Activated CD4-positive, alpha-beta T cell treated with anti-CD3 and anti-CD28 coated beads, Interleukin-2, amount 10 ng/mL, durations not matched to agents 7 days and 5 days (primary cell): ENCODE measurements around the gene KANSL1. TPM values are rescaled to one million over a fixed set of nuclear protein-coding genes. Genes with fewer than 3 reads are reported as not detected.

Experiments used
- CTCF ChIA-PET: fragments of 350-600 bp; sonication (Branson Sonifier 250); formaldehyde crosslinking; loops from one replicate; lab custom pipeline; 2021; ENCODE audit warnings: antibody characterized with exemption; lab: Charles Lee
- POLR2A ChIA-PET: fragments of 350-600 bp; sonication (Branson Sonifier 250); formaldehyde crosslinking; loops from one replicate; lab custom pipeline; 2021; ENCODE audit warnings: antibody characterized with exemption; lab: Charles Lee
- DNase-seq: peaks from one replicate; pipeline ENCODE4 v3.0.0-alpha.2; 2020
- H3K27ac Mint-ChIP-seq: one replicate; pipeline ENCODE4 v1.8.0; 2021; ENCODE audit warnings: mild to moderate bottlenecking, moderate library complexity, mixed read lengths
- H3K27me3 Mint-ChIP-seq: one replicate; pipeline ENCODE4 v1.8.0; 2021; ENCODE audit warnings: mixed read lengths
- H3K36me3 Mint-ChIP-seq: one replicate; pipeline ENCODE4 v1.8.0; 2021; ENCODE audit warnings: low read depth, mixed read lengths
- H3K4me1 Mint-ChIP-seq: one replicate; pipeline ENCODE4 v1.8.0; 2021; ENCODE audit warnings: mixed read lengths
- H3K4me3 Mint-ChIP-seq: one replicate; pipeline ENCODE4 v1.8.0; 2021; ENCODE audit warnings: mild to moderate bottlenecking, moderate library complexity, mixed read lengths
- H3K9me3 Mint-ChIP-seq: one replicate; pipeline ENCODE4 v1.8.0; 2021; ENCODE audit warnings: mixed read lengths
- total RNA-seq, 2 experiments: library from RNA; stranded (reverse); gene quantifications; one replicate each; pipeline ENCODE4 v1.2.3, GENCODE V29; 2021

Gene KANSL1
- total RNA-seq, 2 experiments from 2014 or later: 85.7 to 97.7 TPM

DNA sequence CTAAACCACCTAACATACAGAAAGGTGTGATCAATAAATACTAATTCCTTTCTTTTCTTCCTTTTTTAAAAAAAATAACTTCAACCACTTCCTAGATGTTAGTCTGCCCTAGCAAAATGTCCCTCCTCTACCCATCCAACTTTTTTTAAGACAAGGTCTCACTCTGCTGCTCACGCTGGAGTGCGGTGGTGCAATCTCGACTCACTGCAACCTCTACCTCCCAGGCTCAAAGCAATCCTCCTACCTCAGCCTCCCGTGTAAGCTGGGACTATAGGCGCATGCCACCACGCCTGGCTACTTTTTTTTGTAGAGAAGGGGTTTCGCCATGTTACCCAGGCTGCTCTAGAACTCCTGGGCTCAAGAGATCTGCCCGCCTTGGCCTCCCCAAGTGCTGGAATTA, 33.1 kb downstream of the KANSL1 start:
- CTCF ChIA-PET: interaction anchor here (0.8 to 1.6 kb wide), 5 partner anchors 9 to 33 kb away, joined by 3 to 4 read pairs (median 3); partner anchors contain the start of gene KANSL1
- Mint-ChIP-seq H3K27ac (no peak overlapping the region), H3K36me3 (peaks cover 42% of the 10 kb centered on the region), H3K27me3 (no peaks in the 10 kb centered on the region), H3K4me3 (no peak overlapping the region), H3K9me3 (no peaks in the 10 kb centered on the region), H3K4me1 (peaks cover 79% of the 10 kb centered on the region)
- DNase-seq: no peak
- POLR2A ChIA-PET: no interaction called here

DNA sequence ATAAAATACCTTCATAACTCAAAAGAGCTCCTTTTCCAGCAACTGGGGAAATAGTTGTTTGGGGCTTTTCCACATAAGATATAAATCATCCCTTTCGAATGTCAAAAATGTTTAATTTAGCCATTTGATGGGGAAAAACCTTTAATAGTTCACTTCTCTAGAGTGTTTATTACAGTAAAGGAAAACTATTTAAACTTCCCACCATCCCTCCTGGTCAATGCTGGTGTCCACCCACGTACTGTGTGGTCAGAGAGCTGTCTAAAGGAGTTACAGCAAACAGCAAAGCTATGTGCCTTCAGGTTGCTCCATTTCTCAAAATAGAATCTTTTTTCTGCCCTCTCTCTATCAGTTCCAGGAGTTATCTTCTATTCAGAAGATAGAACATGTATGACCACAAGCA, 33.5 kb downstream of the KANSL1 start:
- peaks cover 79% of the 10 kb centered on the region for H3K4me1 Mint-ChIP-seq
- no peaks in the 10 kb centered on the region for H3K27me3 Mint-ChIP-seq
- H3K36me3 Mint-ChIP-seq: peaks cover 40% of the 10 kb centered on the region
- CTCF ChIA-PET: interaction anchor here (1.0 to 1.6 kb wide), 6 partner anchors 9 to 27 kb away, joined by 3 to 4 read pairs (median 3); no protein-coding TSS in a partner anchor
- H3K27ac Mint-ChIP-seq: no peak overlapping the region
- POLR2A ChIA-PET: no interaction called here
- no peak overlapping the region for H3K4me3 Mint-ChIP-seq
- no peaks in the 10 kb centered on the region for H3K9me3 Mint-ChIP-seq
- DNase-seq: no peak

DNA sequence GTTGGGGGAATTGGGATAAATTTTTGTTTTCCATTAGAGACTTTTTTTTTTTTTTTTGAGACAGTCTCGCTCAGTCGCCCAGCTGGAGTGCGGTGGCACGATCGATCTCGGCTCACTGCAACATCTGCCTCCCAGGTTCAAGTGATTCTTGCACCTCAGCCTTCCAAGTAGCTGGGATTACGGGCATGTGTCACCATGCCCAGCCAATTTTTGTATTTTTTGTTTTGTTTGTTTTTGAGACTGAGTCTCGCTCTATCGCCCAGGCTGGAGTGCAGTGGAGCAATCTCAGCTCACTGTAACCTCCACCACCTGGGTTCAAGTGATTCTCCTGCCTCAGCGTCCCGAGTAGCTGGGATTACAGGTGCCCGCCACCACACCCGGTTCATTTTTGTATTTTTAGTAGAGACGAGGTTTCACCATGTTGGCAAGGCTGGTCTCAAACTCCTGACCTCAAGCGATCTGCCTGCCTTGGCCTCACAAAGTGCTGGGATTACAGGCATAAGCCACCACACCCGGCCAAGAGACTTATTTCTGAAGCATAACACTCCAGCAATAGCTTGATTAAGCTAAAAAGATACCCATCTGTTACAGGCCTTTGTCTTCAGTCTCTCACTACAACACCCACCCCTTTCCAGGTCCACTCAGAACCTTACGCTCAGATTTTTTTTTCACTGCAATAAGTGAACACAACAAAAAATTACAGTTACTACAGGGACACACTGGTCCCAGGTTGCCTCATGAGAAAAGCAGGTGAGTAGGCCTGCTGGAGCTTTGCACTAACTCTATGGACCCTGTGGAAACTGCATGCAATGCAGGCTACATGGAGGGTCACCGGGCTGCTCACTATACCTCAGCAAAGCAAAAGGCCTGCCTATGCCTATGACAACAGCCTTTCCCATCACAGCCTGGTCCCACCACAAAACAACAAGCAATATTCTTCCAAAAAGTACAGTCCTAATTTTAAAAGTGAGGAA, 34.6 kb downstream of the KANSL1 start:
- Mint-ChIP-seq H3K4me3 (no peak overlapping the region), H3K9me3 (no peaks in the 10 kb centered on the region), H3K27ac (no peak overlapping the region), H3K36me3 (peaks cover 30% of the 10 kb centered on the region), H3K27me3 (no peaks in the 10 kb centered on the region), H3K4me1 (peaks cover 79% of the 10 kb centered on the region)
- CTCF ChIA-PET: interaction anchor here (1.0 to 1.5 kb wide), 4 partner anchors 8 to 28 kb away, joined by 3 to 4 read pairs (median 3); no protein-coding TSS in a partner anchor
- POLR2A ChIA-PET: no interaction called here
- no peak for DNase-seq

DNA sequence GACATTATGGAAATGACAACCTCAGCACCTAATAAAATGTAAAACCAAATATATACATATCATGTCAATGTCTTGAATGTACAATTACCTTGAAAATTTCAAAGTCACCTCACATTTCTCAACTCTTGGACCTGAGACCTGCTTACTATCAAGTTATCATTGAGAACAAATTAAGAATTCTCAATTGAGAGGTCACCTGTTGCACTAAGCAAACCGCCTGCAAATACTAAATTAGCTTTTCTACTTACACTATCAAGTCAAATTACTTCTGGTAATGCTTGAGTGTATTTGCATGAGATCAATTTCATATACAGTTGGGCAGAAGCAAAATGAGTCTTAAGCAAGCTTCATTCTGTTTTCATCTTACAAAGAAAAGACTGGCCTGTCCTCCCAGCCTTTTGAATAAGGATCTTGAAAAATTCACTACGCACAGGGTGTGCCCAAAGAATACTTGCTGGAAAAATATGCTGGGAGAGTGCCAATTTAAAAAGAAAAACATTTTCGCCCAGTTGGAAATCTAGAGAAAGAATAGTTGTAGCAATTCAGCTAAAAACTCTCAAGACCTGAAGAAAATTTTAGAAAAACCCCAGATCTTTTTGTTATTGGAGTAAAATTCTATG, 35.7 kb downstream of the KANSL1 start:
- no peak overlapping the region for H3K4me3 Mint-ChIP-seq
- ChIA-PET CTCF (interaction anchor here (0.6 to 1.3 kb wide), 3 partner anchors 10 to 1185 kb away, joined by 3 to 4 read pairs (median 3); no protein-coding TSS in a partner anchor), POLR2A (no interaction called here)
- DNase-seq: no peak
- H3K4me1 Mint-ChIP-seq: peaks cover 77% of the 10 kb centered on the region
- peak overlapping the region; percentile 9 for H3K27ac Mint-ChIP-seq
- H3K27me3 Mint-ChIP-seq: no peaks in the 10 kb centered on the region
- H3K36me3 Mint-ChIP-seq: peaks cover 23% of the 10 kb centered on the region
- H3K9me3 Mint-ChIP-seq: no peaks in the 10 kb centered on the region

DNA sequence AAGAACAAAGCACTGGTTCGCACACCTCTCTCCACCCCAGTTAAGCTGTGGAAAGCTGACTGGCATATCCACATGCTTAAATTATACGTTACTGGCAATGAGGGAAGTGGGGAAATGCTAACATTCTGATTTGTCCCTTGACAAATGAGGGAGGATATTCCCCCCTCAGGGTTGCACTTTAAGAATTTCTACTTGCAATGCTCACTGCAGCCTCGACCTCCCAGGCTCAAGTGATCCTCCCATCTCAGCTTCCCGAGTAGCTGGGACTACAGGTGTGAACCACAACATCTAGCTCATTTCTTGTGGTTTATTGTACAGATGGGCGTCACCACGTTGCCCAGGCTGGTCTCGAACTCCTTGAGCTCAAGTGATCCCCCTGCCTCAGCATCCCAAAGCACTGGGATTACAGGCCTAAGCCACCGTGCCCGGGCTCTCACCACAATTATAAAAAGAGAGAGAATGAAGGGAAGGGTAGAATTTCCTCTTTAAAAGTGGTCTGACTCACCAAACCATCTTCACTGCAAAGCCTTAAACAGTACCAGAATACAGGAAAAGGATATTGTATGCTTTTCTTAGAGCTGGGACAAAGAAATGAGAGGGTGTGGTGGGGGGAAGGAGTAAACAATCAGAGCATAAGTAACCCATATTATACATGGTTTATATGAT, 38.9 kb downstream of the KANSL1 start:
- Mint-ChIP-seq H3K36me3 (peaks cover 20% of the 10 kb centered on the region), H3K9me3 (no peaks in the 10 kb centered on the region), H3K27ac (peak overlapping the region; percentile 74), H3K4me3 (peak overlapping the region; percentile 31), H3K27me3 (no peaks in the 10 kb centered on the region), H3K4me1 (peaks cover 75% of the 10 kb centered on the region)
- POLR2A ChIA-PET: no interaction called here
- peak; percentile 17 for DNase-seq
- CTCF ChIA-PET: interaction anchor here (0.8 to 2.1 kb wide), 4 partner anchors 9 to 55 kb away, joined by 3 to 11 read pairs (median 4); no protein-coding TSS in a partner anchor

DNA sequence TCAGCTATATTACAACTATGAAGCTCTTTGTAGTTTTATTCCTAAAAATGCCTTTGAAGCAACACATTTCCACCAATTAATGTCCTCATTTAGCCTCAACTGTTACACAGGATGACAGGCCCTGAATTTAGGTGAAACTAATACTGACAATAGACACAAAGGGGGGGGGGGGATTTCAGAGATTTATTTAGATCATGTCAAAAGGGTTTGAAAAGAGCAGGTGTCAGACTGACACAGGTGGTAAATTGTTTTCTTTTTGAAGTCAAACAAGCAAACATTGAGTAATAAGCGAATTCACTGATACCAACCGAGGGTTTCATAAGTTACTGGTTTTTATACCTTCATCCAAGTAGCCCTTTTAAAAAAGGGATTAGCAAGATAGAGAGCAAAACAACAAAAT, 40.8 kb downstream of the KANSL1 start:
- no peak for DNase-seq
- Mint-ChIP-seq H3K27me3 (no peaks in the 10 kb centered on the region), H3K27ac (no peak overlapping the region), H3K4me1 (peaks cover 79% of the 10 kb centered on the region), H3K4me3 (no peak overlapping the region), H3K9me3 (no peaks in the 10 kb centered on the region), H3K36me3 (peaks cover 22% of the 10 kb centered on the region)
- CTCF ChIA-PET: interaction anchor here (1.2 to 2.1 kb wide), 2 partner anchors 9 to 34 kb away, joined by 3 to 6 read pairs; no protein-coding TSS in a partner anchor
- POLR2A ChIA-PET: no interaction called here

DNA sequence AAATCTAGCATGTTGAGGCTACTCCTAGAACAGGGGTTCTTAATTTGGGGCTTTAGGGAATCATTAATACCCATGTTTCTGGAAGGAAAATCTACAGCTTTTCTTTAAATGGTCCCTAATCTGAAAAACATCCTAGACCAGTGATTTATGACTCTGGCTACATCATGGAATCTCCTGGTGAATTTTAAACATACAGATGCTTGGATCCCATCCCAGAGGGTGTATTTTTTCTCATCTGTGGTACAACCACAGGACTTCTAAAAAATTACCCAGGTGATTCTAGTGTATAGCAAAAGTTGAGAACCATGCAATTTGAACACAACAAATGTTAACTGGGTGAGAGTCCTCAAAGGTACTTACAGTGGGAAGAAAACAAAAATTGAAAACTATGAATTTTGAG, 41.5 kb downstream of the KANSL1 start:
- no peaks in the 10 kb centered on the region for H3K27me3 Mint-ChIP-seq
- no peak for DNase-seq
- H3K36me3 Mint-ChIP-seq: peaks cover 19% of the 10 kb centered on the region
- no peak overlapping the region for H3K4me3 Mint-ChIP-seq
- CTCF ChIA-PET: interaction anchor here (1.2 to 2.1 kb wide), 2 partner anchors 8 to 35 kb away, joined by 3 to 6 read pairs; no protein-coding TSS in a partner anchor
- no peaks in the 10 kb centered on the region for H3K9me3 Mint-ChIP-seq
- POLR2A ChIA-PET: no interaction called here
- H3K4me1 Mint-ChIP-seq: peaks cover 79% of the 10 kb centered on the region
- no peak overlapping the region for H3K27ac Mint-ChIP-seq

DNA sequence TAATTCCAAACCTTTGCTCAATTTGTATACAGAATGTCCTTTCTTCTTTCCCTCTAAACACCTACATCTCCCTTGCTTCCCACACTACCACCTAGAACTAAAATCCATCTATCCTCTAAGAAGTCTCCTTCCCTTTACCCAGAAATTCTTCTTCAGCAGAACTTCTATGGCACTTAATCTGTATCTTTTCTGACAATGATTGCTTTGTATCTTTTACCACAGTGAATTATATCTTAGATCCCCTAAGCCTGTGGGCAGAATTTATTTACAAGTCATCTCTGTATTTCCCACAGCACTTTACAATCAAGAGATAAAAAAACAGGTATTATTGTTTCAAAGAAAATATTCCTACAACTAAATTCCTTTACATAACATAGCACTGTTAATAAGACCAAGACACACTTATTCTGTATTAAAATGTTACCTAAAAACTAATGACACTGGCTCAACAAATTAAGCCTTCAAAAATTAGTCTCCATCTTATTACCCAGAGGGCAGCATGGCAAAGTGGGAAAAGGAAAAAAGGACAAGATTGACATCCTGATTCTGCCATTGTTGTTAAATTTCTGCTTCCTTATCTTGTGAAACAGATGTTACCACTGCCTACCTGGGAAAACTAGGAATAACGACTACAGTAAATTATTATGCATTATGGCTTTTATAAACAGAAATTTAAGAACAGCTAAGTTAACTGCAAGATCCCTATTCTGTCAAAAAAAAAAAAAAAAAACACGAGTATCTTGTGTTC, 42.8 kb downstream of the KANSL1 start:
- Mint-ChIP-seq H3K9me3 (no peaks in the 10 kb centered on the region), H3K27ac (no peak overlapping the region), H3K27me3 (no peaks in the 10 kb centered on the region), H3K4me3 (no peak overlapping the region), H3K4me1 (peaks cover 76% of the 10 kb centered on the region), H3K36me3 (peaks cover 15% of the 10 kb centered on the region)
- ChIA-PET CTCF (interaction anchor here (0.6 to 2.1 kb wide), 3 partner anchors 9 to 44 kb away, joined by 3 to 6 read pairs (median 4); no protein-coding TSS in a partner anchor), POLR2A (no interaction called here)
- no peak for DNase-seq

DNA sequence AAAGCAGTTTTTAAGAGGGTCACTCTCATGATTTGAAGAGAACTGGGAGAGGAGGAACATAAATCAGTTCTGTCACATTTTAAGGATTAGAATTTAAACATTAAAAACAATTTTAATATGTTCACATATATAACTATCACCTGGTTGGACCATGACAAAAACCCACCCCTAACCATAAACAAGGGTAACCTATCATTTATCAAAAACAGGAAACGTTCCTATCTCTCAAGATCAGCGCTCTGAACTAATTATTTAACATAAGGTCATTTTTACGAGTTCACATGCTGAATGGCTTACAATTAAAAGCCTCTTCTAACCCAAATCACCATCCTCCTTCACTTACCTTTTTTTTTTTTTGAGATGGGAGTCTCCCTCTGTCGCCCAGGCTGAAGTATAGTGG, 45.0 kb downstream of the KANSL1 start:
- CTCF ChIA-PET: interaction anchor here (0.8 to 1.0 kb wide), 2 partner anchors 9 to 37 kb away, joined by 3 read pairs; no protein-coding TSS in a partner anchor
- peak overlapping the region; percentile 7 for H3K27ac Mint-ChIP-seq
- no peak for DNase-seq
- H3K27me3 Mint-ChIP-seq: no peaks in the 10 kb centered on the region
- POLR2A ChIA-PET: no interaction called here
- H3K4me3 Mint-ChIP-seq: no peak overlapping the region
- H3K9me3 Mint-ChIP-seq: no peaks in the 10 kb centered on the region
- H3K36me3 Mint-ChIP-seq: peaks cover 18% of the 10 kb centered on the region
- H3K4me1 Mint-ChIP-seq: peaks cover 75% of the 10 kb centered on the region

DNA sequence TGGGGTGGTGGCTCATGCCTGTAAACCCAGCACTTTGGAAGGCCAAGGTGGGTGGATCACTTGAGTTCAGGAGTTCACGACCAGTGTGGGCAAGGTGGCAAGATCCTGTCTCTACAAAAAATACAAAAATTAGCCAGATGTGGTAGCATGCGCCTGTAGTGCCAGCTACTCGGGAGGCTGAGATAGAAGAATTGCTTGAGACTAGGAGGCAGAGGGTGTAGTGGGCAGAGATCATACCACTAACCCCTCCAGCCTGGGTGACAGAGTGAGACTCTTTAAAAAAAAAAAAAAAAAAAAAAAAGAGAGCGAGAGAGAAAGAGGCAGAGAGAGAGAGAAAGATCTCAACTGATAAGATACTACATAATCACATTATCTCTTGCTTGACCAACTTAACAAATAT, 45.9 kb downstream of the KANSL1 start:
- ChIA-PET POLR2A (no interaction called here), CTCF (no interaction called here)
- Mint-ChIP-seq H3K9me3 (no peaks in the 10 kb centered on the region), H3K4me3 (no peak overlapping the region), H3K4me1 (peaks cover 73% of the 10 kb centered on the region), H3K27me3 (no peaks in the 10 kb centered on the region), H3K27ac (no peak overlapping the region), H3K36me3 (peaks cover 21% of the 10 kb centered on the region)
- no peak for DNase-seq

DNA sequence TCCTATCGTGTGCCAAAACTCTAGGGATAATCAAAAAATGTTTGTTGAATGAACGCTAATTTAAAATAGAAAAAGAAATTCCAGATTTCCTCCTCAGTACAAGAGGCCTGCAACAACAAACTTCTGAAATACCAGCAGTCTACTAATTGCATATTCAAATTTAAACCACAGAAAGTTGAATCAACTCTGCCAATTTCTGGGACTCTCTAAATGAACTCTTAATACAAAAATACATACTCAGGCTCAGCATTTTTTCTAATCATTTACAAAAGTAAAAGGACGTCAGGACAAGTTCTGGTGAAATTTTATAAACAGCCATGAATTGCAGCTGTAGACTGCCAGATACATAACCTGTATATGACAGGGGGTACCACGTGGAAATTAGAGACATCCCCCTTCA, 49.0 kb downstream of the KANSL1 start:
- ChIA-PET CTCF (interaction anchor here (0.6 to 1.5 kb wide), 2 partner anchors 8 to 25 kb away, joined by 3 to 4 read pairs; no protein-coding TSS in a partner anchor), POLR2A (no interaction called here)
- Mint-ChIP-seq H3K4me3 (no peak overlapping the region), H3K4me1 (peaks cover 83% of the 10 kb centered on the region), H3K36me3 (peaks cover 11% of the 10 kb centered on the region), H3K27ac (no peak overlapping the region), H3K9me3 (no peaks in the 10 kb centered on the region), H3K27me3 (no peaks in the 10 kb centered on the region)
- no peak for DNase-seq
